GM23338 (cell line): ENCODE results near the gene GOLGA7B. TPM values are rescaled to one million over a fixed set of nuclear protein-coding genes. Genes with fewer than 3 reads are reported as not detected.

Experiments used
- ATAC-seq: fragments of 200-7000 bp; cut with Tn5 transposase; 3 replicates; pipeline ENCODE4 v1.9.1; 2020
- DNase-seq: peaks from one replicate; pipeline ENCODE4 v3.0.0-alpha.2; 2015; ENCODE audit warnings: low spot score
- H2AFZ ChIP-seq: fragments of 200-600 bp; sonication (generic); 2 replicates; pipeline ENCODE4 v1.8.0; 2016; ENCODE audit warnings: antibody characterized with exemption, mild to moderate bottlenecking, moderate library complexity
- H3F3A ChIP-seq: fragments of 200-600 bp; sonication (generic); replicated peaks from 2 replicates; pipeline ENCODE4 v1.8.0; 2017; ENCODE audit warnings: antibody characterized with exemption, mixed run types, low read depth
- H3K27ac ChIP-seq: fragments of 200-600 bp; sonication (generic); 2 replicates; pipeline ENCODE4 v1.6.1; 2016; ENCODE audit warnings: low read depth
- H3K27me3 ChIP-seq: fragments of 200-600 bp; sonication (generic); 2 replicates; pipeline ENCODE4 v1.8.0; 2016; ENCODE audit warnings: mild to moderate bottlenecking, mixed run types, moderate library complexity; ENCODE audit not compliant: insufficient read depth
- H3K36me3 ChIP-seq: fragments of 200-600 bp; sonication (generic); 2 replicates; pipeline ENCODE4 v1.8.0; 2016; ENCODE audit warnings: mild to moderate bottlenecking; ENCODE audit not compliant: insufficient read depth
- H3K4me1 ChIP-seq: fragments of 200-600 bp; sonication (generic); 2 replicates; pipeline ENCODE4 v1.8.0; 2016; ENCODE audit warnings: mild to moderate bottlenecking, moderate library complexity; ENCODE audit not compliant: insufficient read depth
- H3K4me2 ChIP-seq: fragments of 200-600 bp; sonication (generic); 2 replicates; pipeline ENCODE4 v1.7.1; 2017; ENCODE audit warnings: mixed run types
- H3K4me3 ChIP-seq: fragments of 200-600 bp; sonication (generic); 2 replicates; pipeline ENCODE4 v1.6.1; 2016; ENCODE audit warnings: mixed run types
- H3K79me2 ChIP-seq: fragments of 200-600 bp; sonication (generic); replicated peaks from 2 replicates; pipeline ENCODE4 v1.8.0; 2017; ENCODE audit warnings: mild to moderate bottlenecking; ENCODE audit not compliant: insufficient read depth
- H3K9me2 ChIP-seq: fragments of 200-600 bp; sonication (generic); 2 replicates; pipeline ENCODE4 v1.8.0; 2017; ENCODE audit not compliant: insufficient read depth
- H4K20me1 ChIP-seq: fragments of 200-600 bp; sonication (generic); replicated peaks from 2 replicates; pipeline ENCODE4 v1.8.0; 2017; ENCODE audit warnings: mild to moderate bottlenecking; ENCODE audit not compliant: insufficient read depth
- H3K27ac Mint-ChIP-seq: 2 replicates; pipeline ENCODE4 v1.8.0; 2020; ENCODE audit warnings: inconsistent platforms, mild to moderate bottlenecking, moderate library complexity, mixed read lengths
- H3K27me3 Mint-ChIP-seq: 3 replicates; pipeline ENCODE4 v1.8.0; 2022; ENCODE audit warnings: low read depth, mild to moderate bottlenecking, moderate library complexity, mixed read lengths, inconsistent platforms; ENCODE audit not compliant: insufficient read depth, poor library complexity
- H3K36me3 Mint-ChIP-seq: 3 replicates; pipeline ENCODE4 v1.8.0; 2021; ENCODE audit warnings: low read depth, mild to moderate bottlenecking, inconsistent platforms, moderate library complexity, mixed read lengths
- H3K4me1 Mint-ChIP-seq: 3 replicates; pipeline ENCODE4 v1.8.0; 2020; ENCODE audit warnings: mild to moderate bottlenecking, inconsistent platforms, mixed read lengths
- H3K4me3 Mint-ChIP-seq: 3 replicates; pipeline ENCODE4 v1.8.0; 2021; ENCODE audit warnings: moderate library complexity, mild to moderate bottlenecking, inconsistent platforms, mixed read lengths
- H3K9me3 Mint-ChIP-seq: 3 replicates; pipeline ENCODE4 v1.8.0; 2020; ENCODE audit warnings: moderate library complexity, mild to moderate bottlenecking, inconsistent platforms, mixed read lengths
- CREB1 ChIP-seq: fragments of 250-450 bp; sonication (Bioruptor Pico); IDR thresholded peaks from 2 replicates; pipeline ENCODE4 v1.5.0; 2020; ENCODE audit warnings: low read depth, mild to moderate bottlenecking, moderate library complexity
- EZH2phosphoT487 ChIP-seq: fragments of 200-600 bp; sonication (generic); IDR thresholded peaks from one replicate; pipeline ENCODE4 v1.8.1; 2018; ENCODE audit warnings: antibody characterized with exemption; ENCODE audit not compliant: unreplicated experiment
- JUNB ChIP-seq: IDR thresholded peaks from one replicate; pipeline ENCODE4 v1.6.1; 2016; ENCODE audit warnings: antibody characterized with exemption; ENCODE audit not compliant: unreplicated experiment
- POLR2AphosphoS5 ChIP-seq: IDR thresholded peaks from 2 replicates; pipeline ENCODE4 v1.6.1; 2016; ENCODE audit warnings: antibody characterized with exemption, low read depth
- ZNF114 ChIP-seq: fragments of 250-450 bp; sonication (Bioruptor Pico); IDR thresholded peaks from 2 replicates; pipeline ENCODE4 v1.5.0; 2020; ENCODE audit warnings: mild to moderate bottlenecking, moderate library complexity
- ZNF331 ChIP-seq: fragments of 250-450 bp; sonication (Bioruptor Pico); IDR thresholded peaks from 2 replicates; pipeline ENCODE4 v1.5.0; 2020; ENCODE audit warnings: low read depth, mild to moderate bottlenecking, moderate library complexity
- polyA plus RNA-seq: library from polyadenylated mRNA; unstranded; fragments of >200 nt; fragmentation: Nextera tagmentation; extraction: Ambion mirVana; gene quantifications from 2 replicates; pipeline ENCODE4 v1.2.1, GENCODE V29; 2016
- total RNA-seq: library from RNA; depleted of rRNA; stranded (reverse); fragments of >200 nt; shearing (Covaris generic); gene quantifications from 2 replicates; pipeline ENCODE4 v1.2.3, GENCODE V29; 2014
- TF ChIP-seq, protein P1 (sequence below): fragments of 250-450 bp; sonication (Bioruptor Pico); IDR thresholded peaks from 2 replicates; pipeline ENCODE4 v1.5.0; 2020; ENCODE audit warnings: mild to moderate bottlenecking, moderate library complexity
- TF ChIP-seq, protein P2 (sequence below): IDR thresholded peaks from 2 replicates; pipeline ENCODE4 v1.6.1; 2016; ENCODE audit warnings: antibody characterized with exemption
- TF ChIP-seq, protein P3 (sequence below), 2 experiments: fragments of 200-600 bp in 1 of 2; sonication (generic) in 1 of 2; conservative IDR thresholded peaks; 2 replicates each; pipeline versions ENCODE4 v1.5.1 to v1.6.1; 2016 to 2017; ENCODE audit warnings: antibody characterized with exemption in 2 of 2, low read depth in 2 of 2, mild to moderate bottlenecking in 2 of 2, moderate library complexity in 1 of 2

The GOLGA7B gene
- total and polyA plus RNA-seq, 2 experiments from 2014 or later = 0.14 to 0.15 TPM

DNA sequence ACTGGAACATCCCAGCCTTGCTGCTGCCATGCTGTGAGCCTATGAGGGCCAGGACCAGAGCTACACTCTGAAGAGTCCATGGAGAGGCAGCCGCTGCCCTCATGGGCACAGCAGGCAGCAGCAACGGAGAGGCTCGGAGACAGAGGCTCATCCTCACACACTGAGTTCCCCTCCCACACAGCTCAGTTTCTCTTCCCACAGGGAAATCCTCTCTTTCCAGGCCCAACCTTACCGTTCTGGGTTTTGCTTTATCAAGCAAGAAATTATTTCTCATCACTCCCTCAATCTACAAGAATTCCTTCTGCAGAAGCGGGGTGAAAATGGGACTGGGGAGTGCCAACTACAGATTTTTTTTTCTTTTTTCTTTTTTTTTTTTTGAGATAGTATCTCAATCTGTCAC is 36.6 kb downstream of the GOLGA7B start (continued):
- no peak for TF ChIP-seq CREB1 (CRISPR knock-in tag)
- TF ChIP-seq ZNF114 (CRISPR knock-in tag) = no peak
- TF ChIP-seq, protein P1, sequence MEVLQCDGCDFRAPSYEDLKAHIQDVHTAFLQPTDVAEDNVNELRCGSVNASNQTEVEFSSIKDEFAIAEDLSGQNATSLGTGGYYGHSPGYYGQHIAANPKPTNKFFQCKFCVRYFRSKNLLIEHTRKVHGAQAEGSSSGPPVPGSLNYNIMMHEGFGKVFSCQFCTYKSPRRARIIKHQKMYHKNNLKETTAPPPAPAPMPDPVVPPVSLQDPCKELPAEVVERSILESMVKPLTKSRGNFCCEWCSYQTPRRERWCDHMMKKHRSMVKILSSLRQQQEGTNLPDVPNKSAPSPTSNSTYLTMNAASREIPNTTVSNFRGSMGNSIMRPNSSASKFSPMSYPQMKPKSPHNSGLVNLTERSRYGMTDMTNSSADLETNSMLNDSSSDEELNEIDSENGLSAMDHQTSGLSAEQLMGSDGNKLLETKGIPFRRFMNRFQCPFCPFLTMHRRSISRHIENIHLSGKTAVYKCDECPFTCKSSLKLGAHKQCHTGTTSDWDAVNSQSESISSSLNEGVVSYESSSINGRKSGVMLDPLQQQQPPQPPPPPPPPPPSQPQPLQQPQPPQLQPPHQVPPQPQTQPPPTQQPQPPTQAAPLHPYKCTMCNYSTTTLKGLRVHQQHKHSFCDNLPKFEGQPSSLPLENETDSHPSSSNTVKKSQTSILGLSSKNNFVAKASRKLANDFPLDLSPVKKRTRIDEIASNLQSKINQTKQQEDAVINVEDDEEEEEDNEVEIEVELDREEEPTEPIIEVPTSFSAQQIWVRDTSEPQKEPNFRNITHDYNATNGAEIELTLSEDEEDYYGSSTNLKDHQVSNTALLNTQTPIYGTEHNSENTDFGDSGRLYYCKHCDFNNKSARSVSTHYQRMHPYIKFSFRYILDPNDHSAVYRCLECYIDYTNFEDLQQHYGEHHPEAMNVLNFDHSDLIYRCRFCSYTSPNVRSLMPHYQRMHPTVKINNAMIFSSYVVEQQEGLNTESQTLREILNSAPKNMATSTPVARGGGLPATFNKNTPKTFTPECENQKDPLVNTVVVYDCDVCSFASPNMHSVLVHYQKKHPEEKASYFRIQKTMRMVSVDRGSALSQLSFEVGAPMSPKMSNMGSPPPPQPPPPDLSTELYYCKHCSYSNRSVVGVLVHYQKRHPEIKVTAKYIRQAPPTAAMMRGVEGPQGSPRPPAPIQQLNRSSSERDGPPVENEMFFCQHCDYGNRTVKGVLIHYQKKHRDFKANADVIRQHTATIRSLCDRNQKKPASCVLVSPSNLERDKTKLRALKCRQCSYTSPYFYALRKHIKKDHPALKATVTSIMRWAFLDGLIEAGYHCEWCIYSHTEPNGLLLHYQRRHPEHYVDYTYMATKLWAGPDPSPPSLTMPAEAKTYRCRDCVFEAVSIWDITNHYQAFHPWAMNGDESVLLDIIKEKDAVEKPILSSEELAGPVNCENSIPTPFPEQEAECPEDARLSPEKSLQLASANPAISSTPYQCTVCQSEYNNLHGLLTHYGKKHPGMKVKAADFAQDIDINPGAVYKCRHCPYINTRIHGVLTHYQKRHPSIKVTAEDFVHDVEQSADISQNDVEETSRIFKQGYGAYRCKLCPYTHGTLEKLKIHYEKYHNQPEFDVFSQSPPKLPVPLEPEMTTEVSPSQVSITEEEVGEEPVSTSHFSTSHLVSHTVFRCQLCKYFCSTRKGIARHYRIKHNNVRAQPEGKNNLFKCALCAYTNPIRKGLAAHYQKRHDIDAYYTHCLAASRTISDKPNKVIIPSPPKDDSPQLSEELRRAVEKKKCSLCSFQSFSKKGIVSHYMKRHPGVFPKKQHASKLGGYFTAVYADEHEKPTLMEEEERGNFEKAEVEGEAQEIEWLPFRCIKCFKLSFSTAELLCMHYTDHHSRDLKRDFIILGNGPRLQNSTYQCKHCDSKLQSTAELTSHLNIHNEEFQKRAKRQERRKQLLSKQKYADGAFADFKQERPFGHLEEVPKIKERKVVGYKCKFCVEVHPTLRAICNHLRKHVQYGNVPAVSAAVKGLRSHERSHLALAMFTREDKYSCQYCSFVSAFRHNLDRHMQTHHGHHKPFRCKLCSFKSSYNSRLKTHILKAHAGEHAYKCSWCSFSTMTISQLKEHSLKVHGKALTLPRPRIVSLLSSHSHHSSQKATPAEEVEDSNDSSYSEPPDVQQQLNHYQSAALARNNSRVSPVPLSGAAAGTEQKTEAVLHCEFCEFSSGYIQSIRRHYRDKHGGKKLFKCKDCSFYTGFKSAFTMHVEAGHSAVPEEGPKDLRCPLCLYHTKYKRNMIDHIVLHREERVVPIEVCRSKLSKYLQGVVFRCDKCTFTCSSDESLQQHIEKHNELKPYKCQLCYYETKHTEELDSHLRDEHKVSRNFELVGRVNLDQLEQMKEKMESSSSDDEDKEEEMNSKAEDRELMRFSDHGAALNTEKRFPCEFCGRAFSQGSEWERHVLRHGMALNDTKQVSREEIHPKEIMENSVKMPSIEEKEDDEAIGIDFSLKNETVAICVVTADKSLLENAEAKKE (CRISPR knock-in tag) = no peak
- TF ChIP-seq POLR2AphosphoS5 = no peak

DNA sequence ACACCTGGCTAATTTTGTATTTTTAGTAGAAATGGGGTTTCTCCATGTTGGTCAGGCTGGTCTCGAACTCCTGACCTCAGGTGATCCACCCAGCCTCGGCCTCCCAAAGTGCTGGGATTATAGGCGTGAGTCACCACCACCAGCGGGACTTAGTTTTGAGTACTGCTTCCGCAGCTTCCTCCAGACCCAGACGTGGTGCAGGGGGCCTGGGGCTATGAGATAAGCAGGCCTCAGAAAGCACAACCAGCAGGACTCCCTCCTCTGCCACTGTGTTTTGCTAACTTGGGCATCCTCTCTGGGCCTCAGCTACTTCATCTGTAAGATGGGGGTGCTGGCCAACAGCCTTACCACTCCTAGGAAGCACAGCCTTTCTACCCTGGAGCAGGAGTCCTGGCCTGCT is 37.8 kb downstream of the GOLGA7B start:
- no peaks in the 10 kb centered on the region for H3F3A ChIP-seq
- no peaks in the 10 kb centered on the region for H3K36me3 ChIP-seq
- H3K4me1 ChIP-seq = peaks cover 14% of the 10 kb centered on the region; the same call in 1 of the 2 replicates
- H4K20me1 ChIP-seq = no peaks in the 10 kb centered on the region
- no peaks in the 10 kb centered on the region for H3K79me2 ChIP-seq
- Mint-ChIP-seq H3K4me3 (no peak overlapping the region), H3K9me3 (no peaks in the 10 kb centered on the region), H3K4me1 (peaks cover 31% of the 10 kb centered on the region), H3K27ac (no peak overlapping the region), H3K27me3 (peaks cover 7% of the 10 kb centered on the region), H3K36me3 (no peaks in the 10 kb centered on the region)
- DNase-seq (no peak), ATAC-seq (no peak)
- H3K4me3 ChIP-seq = no peak overlapping the region
- H3K27ac ChIP-seq = no peak overlapping the region
- H3K9me2 ChIP-seq = 0 out of 2 replicates have a peak, but pooled peaks cover 2% of the 10 kb centered on the region
- H3K27me3 ChIP-seq = no peaks in the 10 kb centered on the region
- no peak overlapping the region for H2AFZ ChIP-seq
- H3K4me2 ChIP-seq = no peak overlapping the region
- TF ChIP-seq, protein P2, sequence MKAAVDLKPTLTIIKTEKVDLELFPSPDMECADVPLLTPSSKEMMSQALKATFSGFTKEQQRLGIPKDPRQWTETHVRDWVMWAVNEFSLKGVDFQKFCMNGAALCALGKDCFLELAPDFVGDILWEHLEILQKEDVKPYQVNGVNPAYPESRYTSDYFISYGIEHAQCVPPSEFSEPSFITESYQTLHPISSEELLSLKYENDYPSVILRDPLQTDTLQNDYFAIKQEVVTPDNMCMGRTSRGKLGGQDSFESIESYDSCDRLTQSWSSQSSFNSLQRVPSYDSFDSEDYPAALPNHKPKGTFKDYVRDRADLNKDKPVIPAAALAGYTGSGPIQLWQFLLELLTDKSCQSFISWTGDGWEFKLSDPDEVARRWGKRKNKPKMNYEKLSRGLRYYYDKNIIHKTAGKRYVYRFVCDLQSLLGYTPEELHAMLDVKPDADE = no peak
- no peak for TF ChIP-seq JUNB
- no peak for TF ChIP-seq EZH2phosphoT487
- no peak for TF ChIP-seq ZNF331 (CRISPR knock-in tag)
- TF ChIP-seq, protein P3, sequence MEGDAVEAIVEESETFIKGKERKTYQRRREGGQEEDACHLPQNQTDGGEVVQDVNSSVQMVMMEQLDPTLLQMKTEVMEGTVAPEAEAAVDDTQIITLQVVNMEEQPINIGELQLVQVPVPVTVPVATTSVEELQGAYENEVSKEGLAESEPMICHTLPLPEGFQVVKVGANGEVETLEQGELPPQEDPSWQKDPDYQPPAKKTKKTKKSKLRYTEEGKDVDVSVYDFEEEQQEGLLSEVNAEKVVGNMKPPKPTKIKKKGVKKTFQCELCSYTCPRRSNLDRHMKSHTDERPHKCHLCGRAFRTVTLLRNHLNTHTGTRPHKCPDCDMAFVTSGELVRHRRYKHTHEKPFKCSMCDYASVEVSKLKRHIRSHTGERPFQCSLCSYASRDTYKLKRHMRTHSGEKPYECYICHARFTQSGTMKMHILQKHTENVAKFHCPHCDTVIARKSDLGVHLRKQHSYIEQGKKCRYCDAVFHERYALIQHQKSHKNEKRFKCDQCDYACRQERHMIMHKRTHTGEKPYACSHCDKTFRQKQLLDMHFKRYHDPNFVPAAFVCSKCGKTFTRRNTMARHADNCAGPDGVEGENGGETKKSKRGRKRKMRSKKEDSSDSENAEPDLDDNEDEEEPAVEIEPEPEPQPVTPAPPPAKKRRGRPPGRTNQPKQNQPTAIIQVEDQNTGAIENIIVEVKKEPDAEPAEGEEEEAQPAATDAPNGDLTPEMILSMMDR (conservative IDR thresholded peaks at IDR 0.05; ENCODE audit: low read depth in 2 of 2) = no peak
- no peak for TF ChIP-seq ZNF114 (CRISPR knock-in tag)
- no peak for TF ChIP-seq CREB1 (CRISPR knock-in tag)
